Neural progenitor cell (in vitro differentiated cells): ENCODE data around the gene AFF2.

Experiments used
- CTCF ChIP-seq: fragments of 200-600 bp; sonication (generic); IDR thresholded peaks from 2 replicates; pipeline ENCODE4 v1.5.1; 2017; ENCODE audit warnings: antibody characterized with exemption, mild to moderate bottlenecking
- EZH2 ChIP-seq: fragments of 200-600 bp; sonication (generic); IDR thresholded peaks from 2 replicates; pipeline ENCODE4 v1.6.1; 2017; ENCODE audit warnings: antibody characterized with exemption, mild to moderate bottlenecking, moderate library complexity
- EZH2phosphoT487 ChIP-seq: fragments of 200-600 bp; sonication (generic); IDR thresholded peaks from 2 replicates; pipeline ENCODE4 v1.6.1; 2017; ENCODE audit warnings: antibody characterized with exemption

GRCh38 chrX:148713981-148714380 is 213.6 kb downstream of the AFF2 start:
- TF ChIP-seq CTCF (no peak), EZH2 (no peak), EZH2phosphoT487 (no peak)
